Activated T-cell treated with anti-CD3 and anti-CD28 coated beads, Interleukin-2, amount 50 U/mL, for 72 hours (primary cell): ENCODE results near the gene PCSK6. TPM values are rescaled to one million over a fixed set of nuclear protein-coding genes. Genes with fewer than 3 reads are reported as not detected.
A peak's percentile ranks its signal among the peaks of the same experiment; 100 is the strongest.

Source experiments
- ATAC-seq, 2 donors: fragments of 150-1000 bp; cut with Tn5 transposase; replicated peaks in 1 of 2; 2 replicates each; pipeline ENCODE4 v1.10.0; 2021; ENCODE audit warnings: moderate library complexity in 2 of 2, mild to moderate bottlenecking in 1 of 2
- DNase-seq, 2 donors: peaks; one replicate each; pipeline ENCODE4 v3.0.0; 2021 to 2022; ENCODE audit warnings: mixed read lengths in 1 of 2
- H3K27ac Mint-ChIP-seq: one replicate; pipeline ENCODE4 v1.8.0; 2022; ENCODE audit warnings: mild to moderate bottlenecking, moderate library complexity, mixed read lengths
- H3K27me3 Mint-ChIP-seq: one replicate; pipeline ENCODE4 v1.8.0; 2022; ENCODE audit warnings: low read depth, mixed read lengths
- H3K36me3 Mint-ChIP-seq, 2 donors: one replicate each; pipeline ENCODE4 v1.8.0; 2022; ENCODE audit warnings: mixed read lengths in 2 of 2, mild to moderate bottlenecking in 1 of 2; ENCODE audit not compliant: insufficient read depth in 2 of 2
- H3K4me1 Mint-ChIP-seq: one replicate; pipeline ENCODE4 v1.8.0; 2022; ENCODE audit warnings: low read depth, mixed read lengths
- H3K4me3 Mint-ChIP-seq, 2 donors: one replicate each; pipeline ENCODE4 v1.8.0; 2022; ENCODE audit warnings: mild to moderate bottlenecking in 2 of 2, mixed read lengths in 2 of 2, moderate library complexity in 2 of 2
- H3K9me3 Mint-ChIP-seq, 2 donors: one replicate each; pipeline ENCODE4 v1.8.0; 2022; ENCODE audit warnings: mixed read lengths in 2 of 2
- total RNA-seq, 2 donors: library from RNA; stranded (reverse); gene quantifications; one replicate each; pipeline ENCODE4 v1.2.3, GENCODE V29; 2022

The PCSK6 gene
- total RNA-seq, 2 donors from 2014 or later: 0.51 to 2.3 TPM

- DNase-seq (peak; percentile 63 to 69), ATAC-seq (peak; percentile 87 to 88)
- Mint-ChIP-seq H3K27me3 (peaks cover 13% of the 10 kb centered on the region), H3K4me3 (peak overlapping the region; percentile 48 to 74), H3K36me3 (no peaks in the 10 kb centered on the region), H3K4me1 (peaks cover 17% of the 10 kb centered on the region), H3K27ac (no peak overlapping the region), H3K9me3 (no peaks in the 10 kb centered on the region)
Observed at GRCh38 chr15:101501703-101502373, 12.3 kb upstream of the PCSK6 start.

GRCh38 chr15:101500865-101501551 is 11.5 kb upstream of the PCSK6 start:
- no peak for DNase-seq
- peak overlapping the region; percentile 48 to 74 for H3K4me3 Mint-ChIP-seq
- H3K27ac Mint-ChIP-seq: no peak overlapping the region
- no peaks in the 10 kb centered on the region for H3K36me3 Mint-ChIP-seq
- peaks cover 21% of the 10 kb centered on the region for H3K27me3 Mint-ChIP-seq
- no peaks in the 10 kb centered on the region for H3K9me3 Mint-ChIP-seq
- peak in 1 of 2 donors; percentile 34 for ATAC-seq
- H3K4me1 Mint-ChIP-seq: peaks cover 23% of the 10 kb centered on the region

GRCh38 chr15:101499863-101500713 is 10.6 kb upstream of the PCSK6 start:
- Mint-ChIP-seq H3K9me3 (no peaks in the 10 kb centered on the region), H3K27ac (no peak overlapping the region), H3K27me3 (peaks cover 30% of the 10 kb centered on the region), H3K4me3 (no peak overlapping the region), H3K36me3 (no peaks in the 10 kb centered on the region), H3K4me1 (peaks cover 23% of the 10 kb centered on the region)
- ATAC-seq (peak; percentile 48 to 81), DNase-seq (peak; percentile 31 to 51)

GRCh38 chr15:101498717-101499480 is 9.4 kb upstream of the PCSK6 start:
- no peak overlapping the region for H3K27ac Mint-ChIP-seq
- ATAC-seq (no peak), DNase-seq (no peak)
- no peaks in the 10 kb centered on the region for H3K36me3 Mint-ChIP-seq
- no peak overlapping the region for H3K4me3 Mint-ChIP-seq
- peaks cover 30% of the 10 kb centered on the region for H3K4me1 Mint-ChIP-seq
- H3K9me3 Mint-ChIP-seq: no peaks in the 10 kb centered on the region
- peaks cover 40% of the 10 kb centered on the region for H3K27me3 Mint-ChIP-seq

GRCh38 chr15:101498076-101498716 is 8.7 kb upstream of the PCSK6 start:
- peaks cover 30% of the 10 kb centered on the region for H3K4me1 Mint-ChIP-seq
- peaks cover 0 to 2% of the 10 kb centered on the region in 2 donors for H3K36me3 Mint-ChIP-seq
- ATAC-seq (no peak), DNase-seq (no peak)
- no peak overlapping the region for H3K27ac Mint-ChIP-seq
- no peak overlapping the region for H3K4me3 Mint-ChIP-seq
- H3K9me3 Mint-ChIP-seq: no peaks in the 10 kb centered on the region
- H3K27me3 Mint-ChIP-seq: peaks cover 44% of the 10 kb centered on the region

- no peak overlapping the region for H3K4me3 Mint-ChIP-seq
- H3K9me3 Mint-ChIP-seq: no peaks in the 10 kb centered on the region
- ATAC-seq (no peak), DNase-seq (no peak)
- peaks cover 0 to 2% of the 10 kb centered on the region in 2 donors for H3K36me3 Mint-ChIP-seq
- no peak overlapping the region for H3K27ac Mint-ChIP-seq
- peaks cover 30% of the 10 kb centered on the region for H3K4me1 Mint-ChIP-seq
- H3K27me3 Mint-ChIP-seq: peaks cover 44% of the 10 kb centered on the region
Observed at GRCh38 chr15:101497484-101498034, 8.1 kb upstream of the PCSK6 start.

GRCh38 chr15:101497017-101497416 is 7.5 kb upstream of the PCSK6 start:
- H3K4me3 Mint-ChIP-seq: no peak overlapping the region
- peaks cover 0 to 2% of the 10 kb centered on the region in 2 donors for H3K36me3 Mint-ChIP-seq
- H3K27me3 Mint-ChIP-seq: peaks cover 50% of the 10 kb centered on the region
- H3K9me3 Mint-ChIP-seq: no peaks in the 10 kb centered on the region
- H3K4me1 Mint-ChIP-seq: peaks cover 30% of the 10 kb centered on the region
- DNase-seq (no peak), ATAC-seq (no peak)
- no peak overlapping the region for H3K27ac Mint-ChIP-seq

- Mint-ChIP-seq H3K4me3 (no peak overlapping the region), H3K36me3 (peaks cover 0 to 2% of the 10 kb centered on the region in 2 donors), H3K4me1 (peaks cover 26% of the 10 kb centered on the region), H3K9me3 (no peaks in the 10 kb centered on the region), H3K27ac (no peak overlapping the region), H3K27me3 (peaks cover 56% of the 10 kb centered on the region)
- DNase-seq (no peak), ATAC-seq (no peak)
Observed at GRCh38 chr15:101496198-101496986, 6.9 kb upstream of the PCSK6 start.

GRCh38 chr15:101495334-101496197 is 6.1 kb upstream of the PCSK6 start:
- H3K27ac Mint-ChIP-seq: no peak overlapping the region
- no peaks in the 10 kb centered on the region for H3K9me3 Mint-ChIP-seq
- ATAC-seq (no peak), DNase-seq (no peak)
- no peak overlapping the region for H3K4me3 Mint-ChIP-seq
- peaks cover 64% of the 10 kb centered on the region for H3K27me3 Mint-ChIP-seq
- peaks cover 21% of the 10 kb centered on the region for H3K4me1 Mint-ChIP-seq
- peaks cover 0 to 2% of the 10 kb centered on the region in 2 donors for H3K36me3 Mint-ChIP-seq

- Mint-ChIP-seq H3K27ac (no peak overlapping the region), H3K36me3 (peaks cover 0 to 2% of the 10 kb centered on the region in 2 donors), H3K4me3 (no peak overlapping the region), H3K27me3 (peaks cover 68% of the 10 kb centered on the region), H3K4me1 (peaks cover 13% of the 10 kb centered on the region), H3K9me3 (no peaks in the 10 kb centered on the region)
- no peak for DNase-seq
- no peak for ATAC-seq
Observed at GRCh38 chr15:101494251-101494796, 4.8 kb upstream of the PCSK6 start.
